ENCODE results near the gene B3GALNT1. TPM values are rescaled to one million over a fixed set of nuclear protein-coding genes. Genes with fewer than 3 reads are reported as not detected.

The B3GALNT1 gene
- total RNA-seq, 1 experiment from 2014 or later, result 13.2 TPM

DNA sequence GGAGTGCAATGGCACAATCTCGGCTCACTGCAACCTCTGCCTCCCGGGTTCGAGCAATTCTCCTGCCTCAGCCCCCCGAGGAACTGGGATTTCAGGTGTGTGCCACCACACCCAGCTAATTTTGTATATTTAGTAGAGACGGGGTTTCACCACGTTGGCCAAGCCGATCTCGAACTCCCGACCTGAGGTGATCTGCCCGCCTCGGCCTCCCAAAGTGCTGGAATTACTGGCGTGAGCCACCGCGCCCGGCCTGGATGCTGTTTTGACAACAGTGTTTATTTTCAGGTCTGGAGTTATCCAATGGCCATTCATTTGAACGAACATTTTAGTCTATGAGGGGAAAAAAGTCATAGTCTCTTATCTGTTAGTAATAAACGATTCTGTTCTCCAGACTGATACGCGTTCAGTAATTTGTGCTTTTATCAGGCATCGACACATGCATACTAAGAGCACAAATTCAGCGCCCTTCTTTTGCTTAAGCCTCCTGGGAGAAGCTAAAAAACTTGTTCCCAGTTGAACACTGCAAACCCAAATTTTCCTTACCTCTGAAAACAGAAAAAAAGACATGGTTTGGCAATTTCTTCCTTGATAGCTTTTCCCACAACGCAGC is 1.3 kb downstream of the B3GALNT1 start:
- H3K14ac ChIP-seq (ENCODE audit: insufficient read depth, low read length), result no peak overlapping the region
- no peak overlapping the region for H2BK5ac ChIP-seq (ENCODE audit: insufficient read length, low read length)
- peaks cover 6 to 15% of the 10 kb centered on the region in 2 experiments for H3K4me1 Mint-ChIP-seq
- no peak overlapping the region for H4K91ac ChIP-seq (ENCODE audit: insufficient read length, low read depth, low read length)
- peaks cover 25% of the 10 kb centered on the region for H3K27me3 Mint-ChIP-seq (ENCODE audit: low read depth)
- no peaks in the 10 kb centered on the region for H3K4me1 ChIP-seq (ENCODE audit: insufficient read depth, low read length)
- H2AK5ac ChIP-seq (ENCODE audit: insufficient read length, low read length), result no peak overlapping the region
- H3K23me2 ChIP-seq (ENCODE audit: insufficient read length, low read depth, low read length, poor library complexity, severe bottlenecking), result peaks cover 8% of the 10 kb centered on the region
- H3K4me2 ChIP-seq (ENCODE audit: insufficient read depth, insufficient read length, low read length), result peak overlapping the region; percentile 35
- peak overlapping the region; percentile 76 for H2AFZ ChIP-seq (ENCODE audit: low read length)
- H4K5ac ChIP-seq (ENCODE audit: insufficient read length, low read depth, low read length), result no peak overlapping the region
- no peak overlapping the region for H3T11ph ChIP-seq (ENCODE audit: low read length)
- H3K4ac ChIP-seq (ENCODE audit: low read depth, low read length), result no peak overlapping the region
- peak overlapping the region in 1 of 3 experiments; percentile 25; a peak in 1 of 7 replicates for H3K27ac Mint-ChIP-seq
- TF ChIP-seq, protein P1, sequence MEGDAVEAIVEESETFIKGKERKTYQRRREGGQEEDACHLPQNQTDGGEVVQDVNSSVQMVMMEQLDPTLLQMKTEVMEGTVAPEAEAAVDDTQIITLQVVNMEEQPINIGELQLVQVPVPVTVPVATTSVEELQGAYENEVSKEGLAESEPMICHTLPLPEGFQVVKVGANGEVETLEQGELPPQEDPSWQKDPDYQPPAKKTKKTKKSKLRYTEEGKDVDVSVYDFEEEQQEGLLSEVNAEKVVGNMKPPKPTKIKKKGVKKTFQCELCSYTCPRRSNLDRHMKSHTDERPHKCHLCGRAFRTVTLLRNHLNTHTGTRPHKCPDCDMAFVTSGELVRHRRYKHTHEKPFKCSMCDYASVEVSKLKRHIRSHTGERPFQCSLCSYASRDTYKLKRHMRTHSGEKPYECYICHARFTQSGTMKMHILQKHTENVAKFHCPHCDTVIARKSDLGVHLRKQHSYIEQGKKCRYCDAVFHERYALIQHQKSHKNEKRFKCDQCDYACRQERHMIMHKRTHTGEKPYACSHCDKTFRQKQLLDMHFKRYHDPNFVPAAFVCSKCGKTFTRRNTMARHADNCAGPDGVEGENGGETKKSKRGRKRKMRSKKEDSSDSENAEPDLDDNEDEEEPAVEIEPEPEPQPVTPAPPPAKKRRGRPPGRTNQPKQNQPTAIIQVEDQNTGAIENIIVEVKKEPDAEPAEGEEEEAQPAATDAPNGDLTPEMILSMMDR (conservative IDR thresholded peaks at IDR 0.05), result no peak
- no peak overlapping the region for H2BK120ac ChIP-seq (ENCODE audit: low read depth, low read length, poor library complexity, severe bottlenecking)
- H3K4me3 Mint-ChIP-seq, result peak overlapping the region; percentile 73 to 74
- no peak overlapping the region for H3K18ac ChIP-seq (ENCODE audit: insufficient read length, low read depth, low read length)
- H2BK15ac ChIP-seq (ENCODE audit: low read depth, low read length), result no peak overlapping the region
- H3K9ac ChIP-seq (ENCODE audit: extremely low read depth, insufficient read length, low read length), result no peak overlapping the region
- H2BK12ac ChIP-seq (ENCODE audit: insufficient read length, low read depth, low read length), result no peak overlapping the region
- peaks cover 0 to 15% (median 6%) of the 10 kb centered on the region in 3 experiments; a peak in 5 of 7 replicates for H3K36me3 Mint-ChIP-seq (ENCODE audit: insufficient read depth in 1 of 3, low read depth in 3 of 3)
- no peaks in the 10 kb centered on the region for H3K79me1 ChIP-seq (ENCODE audit: insufficient read depth, low read depth, low read length, poor library complexity, severe bottlenecking)
- H3K27me3 ChIP-seq (ENCODE audit: insufficient read depth, low read length), result peaks cover 3% of the 10 kb centered on the region; the same call in 1 of the 2 replicates
- peaks cover 2 to 7% of the 10 kb centered on the region in 2 experiments; a peak in 2 of 5 replicates for H3K9me3 Mint-ChIP-seq
- no peak for DNase-seq
- no CpG with 5 or more reads among the region's 22 CpGs for WGBS (ENCODE audit: extremely low coverage, insufficient read length, low lambda C conversion rate)
- H3K9me3 ChIP-seq (ENCODE audit: control insufficient read depth, low read depth, low read length), result no peaks in the 10 kb centered on the region
- no peak overlapping the region for H4K8ac ChIP-seq (replicated peaks; ENCODE audit: insufficient read length, low read depth, low read length)
- no peak overlapping the region for H2BK20ac ChIP-seq (ENCODE audit: low read depth, low read length, poor library complexity, severe bottlenecking)
- no peak overlapping the region for H3K23ac ChIP-seq (ENCODE audit: insufficient read length, low read depth, low read length)
- no peak overlapping the region for H3K56ac ChIP-seq (ENCODE audit: insufficient read length, low read depth, low read length)
- no peaks in the 10 kb centered on the region for H3K79me2 ChIP-seq (ENCODE audit: insufficient read depth, low read length)
- H3K27ac ChIP-seq (ENCODE audit: insufficient read length, low read depth, low read length), result no peak overlapping the region
- no peaks in the 10 kb centered on the region for H4K20me1 ChIP-seq (ENCODE audit: control insufficient read depth, insufficient read depth, insufficient read length)

All from H9 (cell line).